Gastroesophageal sphincter (tissue), 4 donors: ENCODE results near the gene U2AF2. TPM values are rescaled to one million over a fixed set of nuclear protein-coding genes. Genes with fewer than 3 reads are reported as not detected.

Experiments used
- ATAC-seq: fragments of 150-250 bp; one replicate; pipeline ENCODE4 v1.9.1; 2016; ENCODE audit warnings: mild to moderate bottlenecking, moderate library complexity
- H3K27ac ChIP-seq, 4 donors: fragments of 200-600 bp; sonication (generic) in 3 of 4; 1 replicate in 3 of 4; 2 replicates in 1 of 4; pipeline ENCODE4 v1.5.1; 2016 to 2019
- H3K27me3 ChIP-seq: fragments of 200-600 bp; sonication (generic); one replicate; pipeline ENCODE4 v1.5.1; 2019
- H3K36me3 ChIP-seq, 2 donors: fragments of 200-600 bp; sonication (generic); one replicate each; pipeline ENCODE4 v1.5.1; 2019; ENCODE audit warnings: control low read depth in 1 of 2
- H3K4me1 ChIP-seq, 3 donors: fragments of 200-600 bp; sonication (generic); 1 replicate in 2 of 3; 2 replicates in 1 of 3; pipeline ENCODE4 v1.5.1; 2016 to 2019; ENCODE audit warnings: control low read depth in 2 of 3
- H3K4me3 ChIP-seq, 2 donors: fragments of 200-600 bp; sonication (generic); one replicate each; pipeline ENCODE4 v1.5.1; 2019; ENCODE audit warnings: mild to moderate bottlenecking in 1 of 2, moderate library complexity in 1 of 2
- H3K9me3 ChIP-seq, 3 donors: fragments of 200-600 bp; sonication (generic); one replicate each; pipeline ENCODE4 v1.5.1; 2017 to 2019; ENCODE audit warnings: control low read depth in 2 of 3
- EP300 ChIP-seq: sonication (generic); formaldehyde crosslinking; IDR thresholded peaks from one replicate; pipeline ENCODE4 v1.6.1; 2017; ENCODE audit warnings: antibody characterized with exemption, mild to moderate bottlenecking
- POLR2A ChIP-seq, 2 donors: fragments of 450-650 bp; IDR thresholded peaks; one replicate each; pipeline ENCODE4 v1.6.1; 2017; ENCODE audit warnings: antibody characterized with exemption in 2 of 2, mild to moderate bottlenecking in 2 of 2, moderate library complexity in 1 of 2
- POLR2AphosphoS5 ChIP-seq: sonication (generic); formaldehyde crosslinking; IDR thresholded peaks from one replicate; pipeline ENCODE4 v1.6.1; 2017; ENCODE audit warnings: antibody characterized with exemption
- WGBS, 2 donors: methylation state at CpG; one replicate each; pipeline ENCODE4 v1.1.5; 2018; ENCODE audit warnings: low coverage in 1 of 2; 5-methylcytosine and 5-hydroxymethylcytosine counted together
- total RNA-seq, 4 donors: library from RNA; depleted of rRNA; stranded (reverse); fragments of >200 nt; gene quantifications; one replicate each; pipeline ENCODE4 v1.1.0, GENCODE V29; 2016
- TF ChIP-seq, protein P1 (sequence below), 4 experiments: fragments of 200-600 bp in 2 of 4; fragments of 450-650 bp in 2 of 4; sonication (generic) in 1 of 4; IDR thresholded peaks; one replicate each; pipeline ENCODE4 v1.5.1; 2017 to 2019; ENCODE audit warnings: antibody characterized with exemption in 4 of 4, mild to moderate bottlenecking in 2 of 4, moderate library complexity in 2 of 4

The U2AF2 gene
- total RNA-seq, 4 donors from 2014 or later, result 68.9 to 97.9 (median 91.4) TPM

DNA sequence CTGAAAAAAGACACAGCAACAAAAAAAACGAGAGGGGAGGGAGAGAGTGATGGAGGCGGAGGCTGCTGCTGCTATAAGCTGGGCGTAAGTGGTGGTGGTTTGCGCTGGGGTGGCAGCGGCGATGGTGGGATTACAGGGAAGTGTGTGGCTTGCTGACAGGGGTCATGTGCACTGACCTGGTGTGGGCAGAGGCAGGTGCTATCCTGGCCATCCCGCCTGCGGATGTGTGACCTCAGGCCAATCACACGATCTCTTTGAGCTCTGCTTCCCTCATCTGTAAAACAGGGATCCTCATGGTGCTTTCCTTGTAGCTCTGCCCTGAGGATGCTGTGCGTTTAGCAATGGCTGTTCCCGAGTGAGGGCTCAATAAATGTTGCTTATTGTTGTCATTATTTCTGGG is 17.3 kb upstream of the U2AF2 start:
- 63 to 65% methylated on average over 11 of the region's 11 CpGs for WGBS, 2 donors
- no peak for TF ChIP-seq EP300
- TF ChIP-seq, protein P1, sequence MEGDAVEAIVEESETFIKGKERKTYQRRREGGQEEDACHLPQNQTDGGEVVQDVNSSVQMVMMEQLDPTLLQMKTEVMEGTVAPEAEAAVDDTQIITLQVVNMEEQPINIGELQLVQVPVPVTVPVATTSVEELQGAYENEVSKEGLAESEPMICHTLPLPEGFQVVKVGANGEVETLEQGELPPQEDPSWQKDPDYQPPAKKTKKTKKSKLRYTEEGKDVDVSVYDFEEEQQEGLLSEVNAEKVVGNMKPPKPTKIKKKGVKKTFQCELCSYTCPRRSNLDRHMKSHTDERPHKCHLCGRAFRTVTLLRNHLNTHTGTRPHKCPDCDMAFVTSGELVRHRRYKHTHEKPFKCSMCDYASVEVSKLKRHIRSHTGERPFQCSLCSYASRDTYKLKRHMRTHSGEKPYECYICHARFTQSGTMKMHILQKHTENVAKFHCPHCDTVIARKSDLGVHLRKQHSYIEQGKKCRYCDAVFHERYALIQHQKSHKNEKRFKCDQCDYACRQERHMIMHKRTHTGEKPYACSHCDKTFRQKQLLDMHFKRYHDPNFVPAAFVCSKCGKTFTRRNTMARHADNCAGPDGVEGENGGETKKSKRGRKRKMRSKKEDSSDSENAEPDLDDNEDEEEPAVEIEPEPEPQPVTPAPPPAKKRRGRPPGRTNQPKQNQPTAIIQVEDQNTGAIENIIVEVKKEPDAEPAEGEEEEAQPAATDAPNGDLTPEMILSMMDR (IDR thresholded peaks at IDR 0.05), result no peak
- no peak for TF ChIP-seq POLR2A (IDR thresholded peaks at IDR 0.05)
- no peak for TF ChIP-seq POLR2AphosphoS5
- Histone ChIP-seq H3K9me3 (no peaks in the 10 kb centered on the region), H3K4me3 (no peak overlapping the region), H3K4me1 (peaks cover 5 to 85% (median 55%) of the 10 kb centered on the region in 3 donors), H3K27ac (no peak overlapping the region), H3K27me3 (no peaks in the 10 kb centered on the region), H3K36me3 (no peaks in the 10 kb centered on the region)
- ATAC-seq, result no peak

DNA sequence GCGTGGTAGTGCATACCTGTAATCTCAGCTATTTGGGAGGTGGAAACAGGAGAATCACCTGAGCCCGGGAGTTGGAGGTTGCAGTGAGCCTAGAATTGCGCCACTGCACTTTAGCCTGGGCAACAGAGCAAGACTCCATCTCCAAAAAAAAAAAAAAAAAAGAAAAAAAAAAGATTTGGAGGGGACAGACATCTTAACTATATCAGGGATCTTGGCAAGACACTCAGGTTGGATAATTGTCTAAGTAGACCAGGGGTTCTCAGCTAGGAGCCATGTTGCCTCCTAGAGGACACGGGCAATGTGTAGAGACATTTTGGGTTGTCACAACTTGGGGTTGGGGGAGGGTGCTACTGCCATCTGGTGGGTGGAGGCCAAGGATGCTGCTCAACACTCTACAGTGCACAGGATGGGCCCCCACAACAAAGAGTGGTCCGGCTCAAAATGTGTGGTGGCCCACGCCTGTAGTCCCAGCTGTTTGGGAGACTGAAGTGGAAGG is 15.9 kb upstream of the U2AF2 start:
- 96% methylated on average over 3 of the region's 6 CpGs; no CpG with 5 or more reads in 1 of the 2 donors for WGBS, 2 donors
- no peak for ATAC-seq
- Histone ChIP-seq H3K4me3 (no peak overlapping the region), H3K36me3 (no peaks in the 10 kb centered on the region), H3K27ac (peak overlapping the region in 2 of 4 donors; percentile 90 to 96), H3K27me3 (no peaks in the 10 kb centered on the region), H3K4me1 (peaks cover 5 to 89% (median 63%) of the 10 kb centered on the region in 3 donors), H3K9me3 (no peaks in the 10 kb centered on the region)
- TF ChIP-seq, protein P1 (IDR thresholded peaks at IDR 0.05), result peak in 3 of 4 experiments; percentile 15 to 41 (median 19)
- TF ChIP-seq POLR2AphosphoS5, result no peak

- peaks cover 0 to 7% of the 10 kb centered on the region in 2 donors for H3K36me3 ChIP-seq
- H3K4me3 ChIP-seq, result peak overlapping the region; percentile 89 to 95
- no peaks in the 10 kb centered on the region for H3K27me3 ChIP-seq
- H3K27ac ChIP-seq, result peak overlapping the region; percentile 83 to 96 (median 93)
- H3K9me3 ChIP-seq, result no peaks in the 10 kb centered on the region
- peaks cover 5 to 94% (median 66%) of the 10 kb centered on the region in 3 donors for H3K4me1 ChIP-seq
- TF ChIP-seq POLR2AphosphoS5 (no peak), POLR2A (IDR thresholded peaks at IDR 0.05) (no peak)
- TF ChIP-seq, protein P1 (IDR thresholded peaks at IDR 0.05), result peak in 3 of 4 experiments; percentile 55 to 67 (median 60)
- ATAC-seq, result peak; percentile 26
- WGBS, 2 donors, result no CpG with 5 or more reads among the region's 38 CpGs
Observed at GRCh38 chr19:55640043-55640576, 14.7 kb upstream of the U2AF2 start.

DNA sequence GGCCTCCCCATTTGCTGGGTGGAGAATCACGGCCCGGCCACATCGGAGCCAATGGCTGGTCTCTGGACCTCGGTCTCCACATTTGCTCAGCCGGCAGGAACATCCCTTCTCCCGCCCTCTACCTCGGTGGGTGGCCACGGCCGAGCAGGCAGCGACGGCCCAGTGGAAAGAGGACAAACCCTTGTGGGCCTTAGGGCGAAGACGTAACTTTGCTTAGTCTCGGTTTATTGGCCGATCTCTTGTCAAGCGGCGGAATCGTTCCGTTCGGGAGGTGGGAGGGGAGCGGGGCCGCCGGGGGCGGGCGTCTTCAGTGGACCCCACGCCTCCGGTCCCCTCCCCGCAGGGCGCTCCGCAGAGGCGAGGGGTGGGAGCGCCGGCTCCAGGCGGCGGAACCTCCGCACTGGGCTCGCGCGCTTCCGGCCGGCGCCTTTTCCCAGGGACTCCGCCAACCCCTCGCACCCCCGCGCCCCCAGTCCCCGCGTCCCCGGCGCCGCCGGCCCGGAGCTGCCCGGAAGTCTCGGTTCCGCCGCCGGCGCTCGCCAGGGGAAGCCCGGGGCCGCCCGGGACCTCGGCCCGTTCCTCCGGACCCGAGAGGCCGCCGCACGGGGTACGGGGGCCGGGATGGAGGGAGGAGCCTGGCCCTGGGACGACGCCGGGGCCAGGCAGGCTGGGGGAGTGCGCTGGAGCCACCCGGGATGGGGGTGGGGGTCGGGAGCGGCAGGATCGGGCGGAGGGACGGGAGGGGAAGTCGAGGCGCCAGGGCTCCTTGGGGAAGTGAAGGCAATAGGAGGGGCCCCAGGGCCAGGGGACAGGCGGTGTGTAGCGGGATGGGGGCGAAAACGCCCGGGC is 14.0 kb upstream of the U2AF2 start, which contains the start of gene ZNF580:
Gene ZNF580 (plus strand): TSS at position 426 of the 849 bp plus-strand sequence. CDS start 1,507 bp downstream, outside the sequence.
- H3K9me3 ChIP-seq, result no peaks in the 10 kb centered on the region
- TF ChIP-seq EP300, result no peak
- TF ChIP-seq, protein P1 (IDR thresholded peaks at IDR 0.05), result no peak
- TF ChIP-seq POLR2AphosphoS5, result peak; percentile 10
- TF ChIP-seq POLR2A (IDR thresholded peaks at IDR 0.05), result peak; percentile 14 to 30
- WGBS, 2 donors, result 0% methylated on average over 16 of the region's 89 CpGs; no CpG with 5 or more reads in 1 of the 2 donors
- peak within 1 kb of the TSS; percentile 83 to 96 (median 93) for H3K27ac ChIP-seq
- no peaks in the 10 kb centered on the region for H3K27me3 ChIP-seq
- H3K4me3 ChIP-seq, result peak within 1 kb of the TSS; percentile 89 to 95
- ATAC-seq, result peak; percentile 72
- peaks cover 0 to 14% of the 10 kb centered on the region in 2 donors for H3K36me3 ChIP-seq
- peaks cover 5 to 95% (median 64%) of the 10 kb centered on the region in 3 donors for H3K4me1 ChIP-seq
